ENCODE results near the gene CASKIN2. TPM values are rescaled to one million over a fixed set of nuclear protein-coding genes. Genes with fewer than 3 reads are reported as not detected.

Gene CASKIN2
- polyA plus RNA-seq, 3 donors: 0.33 TPM; not detected in 2

GRCh38 chr17:75549246-75550138 lies 34.2 kb upstream of the CASKIN2 start:
- Mint-ChIP-seq H3K36me3 (no peaks in the 10 kb centered on the region), H3K4me3 (no peak overlapping the region), H3K9me3 (peaks cover 0 to under 1% (median 0%) of the 10 kb centered on the region in 7 donors), H3K27me3 (ENCODE audit: low read depth in 3 of 3) (peaks cover 0 to 5% (median 0%) of the 10 kb centered on the region in 3 donors), H3K27ac (no peak overlapping the region), H3K4me1 (no peaks in the 10 kb centered on the region)
- H4K20me1 ChIP-seq (ENCODE audit: insufficient read depth, low read length): no peaks in the 10 kb centered on the region
- no peak overlapping the region for H2AFZ ChIP-seq (ENCODE audit: insufficient read depth, low read depth, low read length, poor library complexity, severe bottlenecking)
- H3K4me3 ChIP-seq (replicated peaks in 1 of 3; ENCODE audit: low read depth in 2 of 3, low read length in 3 of 3): no peak overlapping the region
- no peaks in the 10 kb centered on the region for H3K4me1 ChIP-seq (ENCODE audit: control insufficient read depth in 1 of 2, insufficient read depth in 2 of 2, low read length in 2 of 2)
- H3K27me3 ChIP-seq (ENCODE audit: control insufficient read depth in 2 of 2, insufficient read depth in 2 of 2, low read length in 2 of 2): no peaks in the 10 kb centered on the region
- TF ChIP-seq CTCF (IDR thresholded peaks at IDR 0.05): no peak
- no peak overlapping the region for H3K9ac ChIP-seq (ENCODE audit: insufficient read depth, low read length, poor library complexity, severe bottlenecking)
- H3K79me2 ChIP-seq (ENCODE audit: insufficient read depth, low read length): no peaks in the 10 kb centered on the region
- H3K4me2 ChIP-seq (replicated peaks; ENCODE audit: extremely low read depth, low read length, poor library complexity, severe bottlenecking): no peak overlapping the region
- intact Hi-C loops (cut with micrococcal nuclease): no loop called here
- no peaks in the 10 kb centered on the region for H3K36me3 ChIP-seq (replicated peaks in 1 of 2; ENCODE audit: control insufficient read depth in 1 of 2, insufficient read depth in 2 of 2, low read length in 2 of 2)
- WGBS (ENCODE audit: insufficient coverage): 88% methylated on average over 15 of the region's 22 CpGs
- no peaks in the 10 kb centered on the region for H3K9me3 ChIP-seq (replicated peaks in 1 of 2; ENCODE audit: control insufficient read depth in 1 of 2, insufficient read depth in 1 of 2, low read length in 2 of 2)
- no peak for DNase-seq
- no peak overlapping the region for H3K27ac ChIP-seq (ENCODE audit: low read depth in 1 of 2, low read length in 2 of 2)

GRCh38 chr17:75548813-75549212 lies 33.5 kb upstream of the CASKIN2 start:
- no peak for TF ChIP-seq CTCF (IDR thresholded peaks at IDR 0.05)
- no peaks in the 10 kb centered on the region for H3K9me3 ChIP-seq (replicated peaks in 1 of 2; ENCODE audit: control insufficient read depth in 1 of 2, insufficient read depth in 1 of 2, low read length in 2 of 2)
- no peaks in the 10 kb centered on the region for H3K4me1 ChIP-seq (ENCODE audit: control insufficient read depth in 1 of 2, insufficient read depth in 2 of 2, low read length in 2 of 2)
- Mint-ChIP-seq H3K27me3 (ENCODE audit: low read depth in 3 of 3) (peaks cover 0 to 5% (median 0%) of the 10 kb centered on the region in 3 donors), H3K36me3 (no peaks in the 10 kb centered on the region), H3K9me3 (peaks cover 0 to 2% (median 0%) of the 10 kb centered on the region in 7 donors), H3K4me3 (no peak overlapping the region), H3K4me1 (no peaks in the 10 kb centered on the region), H3K27ac (no peak overlapping the region)
- no peak for DNase-seq
- intact Hi-C loops (cut with micrococcal nuclease): no loop called here
- H3K27ac ChIP-seq (ENCODE audit: low read depth in 1 of 2, low read length in 2 of 2): no peak overlapping the region
- H3K4me2 ChIP-seq (replicated peaks; ENCODE audit: extremely low read depth, low read length, poor library complexity, severe bottlenecking): no peak overlapping the region
- H3K4me3 ChIP-seq (replicated peaks in 1 of 3; ENCODE audit: low read depth in 2 of 3, low read length in 3 of 3): no peak overlapping the region
- 100% methylated on average over 1 of the region's 5 CpGs for WGBS (ENCODE audit: insufficient coverage)
- H3K36me3 ChIP-seq (replicated peaks in 1 of 2; ENCODE audit: control insufficient read depth in 1 of 2, insufficient read depth in 2 of 2, low read length in 2 of 2): no peaks in the 10 kb centered on the region
- H3K79me2 ChIP-seq (ENCODE audit: insufficient read depth, low read length): no peaks in the 10 kb centered on the region
- no peak overlapping the region for H2AFZ ChIP-seq (ENCODE audit: insufficient read depth, low read depth, low read length, poor library complexity, severe bottlenecking)
- H3K27me3 ChIP-seq (ENCODE audit: control insufficient read depth in 2 of 2, insufficient read depth in 2 of 2, low read length in 2 of 2): no peaks in the 10 kb centered on the region
- no peaks in the 10 kb centered on the region for H4K20me1 ChIP-seq (ENCODE audit: insufficient read depth, low read length)
- H3K9ac ChIP-seq (ENCODE audit: insufficient read depth, low read length, poor library complexity, severe bottlenecking): no peak overlapping the region

All from CD14-positive monocyte (primary cell).